GM19455 (cell line): ENCODE measurements around the gene CARD8.
A peak's percentile ranks its signal among the peaks of the same experiment; 100 is the strongest.
"Not testable (repeated sequence)": the region's sequence is repeated elsewhere in the genome, so short reads cannot be mapped to it uniquely, and the experiment has no call there.

Experiments used
- ATAC-seq: cut with Tn5 transposase; IDR thresholded peaks from one replicate; pipeline ENCODE4 v1.9.1; 2021; ENCODE audit not compliant: unreplicated experiment

Gene CARD8

GRCh38 chr19:48265326-48265725 is 9.6 kb upstream of the CARD8 start:
- ATAC-seq = not testable (repeated sequence)

DNA sequence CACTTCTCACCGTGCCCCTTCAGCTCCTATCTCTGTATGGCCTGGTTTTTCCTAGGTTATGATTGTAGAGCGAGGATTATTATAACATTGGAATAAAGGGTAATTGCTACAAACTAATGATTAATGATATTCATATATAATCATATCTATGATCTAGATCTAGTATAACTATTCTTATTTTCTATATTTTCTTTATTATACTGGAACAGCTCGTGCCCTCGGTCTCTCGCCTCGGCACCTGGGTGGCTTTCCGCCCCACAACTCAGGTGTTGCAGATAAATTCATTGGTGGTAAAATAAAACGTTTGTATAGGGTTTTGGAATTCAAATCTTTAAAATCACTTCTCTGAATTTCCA is 4.6 kb upstream of the CARD8 start:
- not testable (repeated sequence) for ATAC-seq

DNA sequence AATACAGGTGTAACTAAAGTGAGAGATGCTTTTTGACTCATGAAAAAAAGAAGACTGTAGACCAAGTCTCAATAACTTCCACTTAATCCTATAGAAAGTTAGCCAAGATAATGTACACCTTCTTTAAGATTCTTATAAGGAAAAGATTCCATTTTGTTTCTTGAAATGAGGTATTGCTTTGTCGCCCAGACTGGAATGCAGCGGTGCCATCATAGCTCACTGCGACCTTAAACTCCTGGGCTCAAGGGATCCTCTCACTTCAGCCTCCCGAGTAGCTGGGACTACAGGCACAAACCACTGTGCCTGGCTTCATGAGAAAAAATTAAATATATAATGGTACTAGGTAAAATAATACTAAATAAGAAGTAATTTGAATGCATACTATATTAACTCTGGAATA is 3.3 kb upstream of the CARD8 start:
- ATAC-seq = not testable (repeated sequence)

DNA sequence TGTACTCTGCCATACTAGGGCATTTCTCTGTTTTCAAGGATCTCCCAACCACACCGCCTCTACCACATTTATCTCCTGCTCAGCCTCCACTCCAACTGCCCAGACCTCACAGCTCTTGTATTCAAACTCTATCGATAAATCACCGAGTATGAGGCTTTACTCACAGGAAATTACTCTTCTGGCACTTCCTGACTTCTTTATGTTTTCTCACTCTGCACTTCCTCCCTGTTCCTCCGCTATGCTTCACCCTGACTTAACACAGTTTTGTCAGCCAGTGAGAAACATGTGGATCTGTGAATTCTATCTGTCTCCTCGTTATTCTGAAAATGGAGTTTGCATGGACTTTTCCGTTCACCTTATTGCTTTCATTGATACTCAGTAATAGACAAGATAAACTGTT is 2.6 kb upstream of the CARD8 start:
- no peak for ATAC-seq

- ATAC-seq = no peak
These were observed 1.2 kb downstream of the CARD8 start for GRCh38 chr19:48254529-48254970.

DNA sequence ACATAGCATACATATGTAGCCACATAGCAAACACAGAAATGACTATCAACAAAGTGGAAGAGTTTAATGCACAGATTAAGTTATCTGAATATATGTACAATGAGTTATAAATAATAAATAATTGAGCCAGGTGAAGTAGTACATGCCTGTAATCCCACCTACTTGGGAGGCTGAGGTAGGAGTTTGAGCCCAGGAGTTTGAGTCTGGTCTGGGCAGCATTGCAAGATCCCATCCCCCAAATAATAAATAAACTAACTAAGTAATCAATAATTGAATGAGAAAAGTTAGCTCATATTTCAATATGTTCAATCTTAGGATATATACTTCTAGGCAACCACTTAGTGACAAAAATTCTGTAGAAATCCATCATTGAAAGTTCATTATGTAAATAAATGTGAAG is 1.7 kb downstream of the CARD8 start:
- ATAC-seq = no peak

DNA sequence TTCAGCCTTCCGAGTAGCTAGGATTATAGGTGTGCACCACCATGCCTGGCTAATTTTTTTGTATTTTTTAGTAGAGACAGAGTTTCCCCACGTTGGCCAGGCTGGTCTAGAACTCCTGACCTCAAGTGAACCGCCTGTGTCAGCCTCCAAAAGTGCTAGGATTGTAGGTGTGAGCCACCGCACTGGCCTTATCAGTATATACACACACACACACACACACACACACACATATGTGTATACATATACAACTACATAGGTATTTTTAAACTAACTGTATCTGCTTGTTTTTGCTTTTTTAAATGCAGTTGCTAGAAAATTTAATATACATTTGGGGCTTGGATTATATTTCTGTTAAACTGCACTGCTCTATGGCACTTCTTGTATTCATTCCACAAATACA is 3.1 kb downstream of the CARD8 start:
- ATAC-seq = no peak

DNA sequence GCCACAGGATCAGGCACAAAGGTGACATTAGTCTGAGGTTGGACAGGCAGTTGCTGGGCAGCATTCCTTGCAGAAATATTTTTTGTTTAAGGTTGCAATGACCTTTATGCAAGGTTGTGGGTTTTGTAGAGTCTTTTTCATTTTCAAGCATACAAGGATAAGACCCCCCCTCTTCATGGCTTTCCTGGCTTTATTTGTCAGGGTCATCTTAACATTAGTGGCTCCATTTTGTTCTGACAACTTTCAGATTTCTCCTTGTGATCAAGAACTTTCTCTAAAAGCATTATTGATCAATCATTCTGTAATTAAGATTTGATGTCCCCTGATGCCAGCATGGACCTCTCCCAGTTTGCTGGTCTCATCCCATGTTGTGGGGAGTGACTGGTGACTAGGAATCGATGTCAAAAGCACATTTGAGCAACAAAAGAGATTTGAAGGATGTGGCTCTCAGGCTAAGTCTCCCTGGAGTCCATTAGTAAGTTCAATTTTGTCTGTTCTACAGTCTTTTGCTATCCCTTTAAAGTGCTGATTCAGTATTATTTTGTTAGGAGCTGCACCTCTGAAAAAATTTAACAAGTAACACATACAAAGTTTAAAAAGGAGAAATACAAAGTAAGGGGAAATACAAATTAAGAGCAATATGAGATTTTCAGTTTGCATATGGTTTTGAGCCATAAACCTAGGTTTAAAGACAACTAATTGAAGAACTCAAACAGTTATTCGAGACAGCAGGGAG is 5.3 kb downstream of the CARD8 start:
- ATAC-seq = no peak

- ATAC-seq = peak; percentile 68
These were observed 6.2 kb downstream of the CARD8 start for GRCh38 chr19:48249502-48250014.

DNA sequence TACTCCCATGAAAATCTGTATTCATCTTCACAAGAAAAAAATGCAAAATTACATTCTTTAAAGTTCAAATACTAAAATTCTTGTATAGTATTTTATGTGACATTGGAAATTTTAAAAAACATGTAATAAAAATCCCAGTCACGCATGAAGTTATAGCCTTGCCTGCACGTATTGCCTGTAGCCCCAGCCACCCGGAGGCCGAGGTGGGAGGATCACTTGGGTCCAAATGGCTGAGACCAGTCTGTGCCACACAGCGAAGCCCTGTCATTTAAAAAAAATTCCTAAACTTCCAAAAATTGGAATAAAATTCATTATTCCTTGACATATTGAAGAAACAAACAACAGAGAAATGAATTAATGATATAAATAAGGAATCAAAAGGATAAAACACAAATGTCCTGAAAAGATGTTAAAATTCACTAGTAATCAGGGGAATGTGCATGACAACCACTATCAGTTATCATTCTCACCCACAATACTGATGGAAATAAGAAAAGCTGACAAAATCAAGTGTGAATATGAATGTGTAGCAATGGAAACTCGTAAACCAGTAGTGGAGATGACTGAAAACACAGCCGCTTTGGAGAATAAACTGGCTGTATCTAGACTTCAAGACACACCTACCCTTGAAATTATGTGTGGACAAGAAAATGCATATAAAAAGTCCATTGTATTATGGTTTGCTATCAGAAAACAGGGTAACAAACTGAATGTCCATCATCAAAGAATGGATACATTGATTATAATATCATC is 7.5 kb downstream of the CARD8 start:
- ATAC-seq = no peak

DNA sequence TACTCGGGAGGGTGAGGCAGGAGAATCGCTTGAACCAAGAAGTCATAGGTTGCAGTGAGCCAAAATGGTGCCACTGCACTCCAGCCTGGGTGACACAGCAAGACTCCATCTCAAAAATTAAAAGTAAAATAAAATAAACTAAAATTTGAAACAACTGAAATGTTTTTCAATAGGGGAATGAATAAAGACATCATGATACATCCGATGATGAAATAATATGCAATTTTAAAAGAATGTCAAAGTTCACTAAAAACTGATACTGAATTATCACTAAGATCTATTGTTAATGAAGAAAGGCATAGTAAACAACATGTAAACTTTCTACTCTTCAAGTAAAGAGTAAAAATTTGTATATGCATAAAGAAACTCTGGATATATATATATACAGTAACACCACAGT is 8.5 kb downstream of the CARD8 start:
- ATAC-seq = no peak

GRCh38 chr19:48246101-48246500 is 9.6 kb downstream of the CARD8 start:
- ATAC-seq = no peak

DNA sequence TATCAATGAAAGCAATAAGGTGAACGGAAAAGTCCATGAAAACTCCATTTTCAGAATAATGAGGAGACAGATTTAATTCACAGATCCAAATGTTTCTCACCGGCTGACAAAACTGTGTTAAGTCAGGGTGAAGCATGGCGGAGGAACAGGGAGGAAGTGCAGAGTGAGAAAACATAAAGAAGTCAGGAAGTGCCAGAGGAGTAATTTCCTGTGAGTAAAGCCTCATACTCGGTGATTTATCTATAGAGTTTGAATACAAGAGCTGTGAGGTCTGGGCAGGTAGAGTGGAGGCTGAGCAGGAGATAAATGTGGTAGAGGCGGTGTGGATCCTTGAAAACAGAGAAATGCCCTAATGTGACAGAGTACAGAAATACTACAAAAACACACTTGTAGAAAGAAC is 11.4 kb downstream of the CARD8 start:
- ATAC-seq = no peak

- ATAC-seq = not testable (repeated sequence)
These were observed 13.9 kb downstream of the CARD8 start for GRCh38 chr19:48241771-48242170.

DNA sequence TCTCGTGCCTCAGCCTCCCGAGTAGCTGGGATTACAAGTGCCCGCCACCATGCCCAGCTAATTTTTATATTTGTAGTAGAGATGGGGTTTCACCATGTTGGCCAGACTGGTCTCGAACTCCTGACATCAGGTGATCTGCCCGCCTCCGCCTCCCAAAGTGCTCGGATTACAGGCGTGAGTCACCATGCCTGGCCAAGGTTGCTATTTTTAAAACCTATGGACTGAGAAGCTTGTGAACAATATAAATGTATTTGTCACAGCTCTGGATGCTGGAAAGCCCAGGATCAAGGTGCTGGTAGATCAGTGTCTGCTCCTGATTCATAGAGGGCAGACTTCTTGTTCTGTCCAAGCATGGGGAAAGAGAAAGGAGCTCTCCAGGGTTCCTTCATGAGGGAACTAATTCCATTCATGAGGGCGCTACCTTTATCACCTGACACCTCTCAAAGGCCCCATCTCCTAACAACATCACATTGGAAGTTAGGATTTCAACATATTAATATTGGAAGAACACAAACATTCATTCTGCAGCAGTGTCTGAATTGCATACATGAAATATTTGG is 16.1 kb downstream of the CARD8 start:
- no peak for ATAC-seq

DNA sequence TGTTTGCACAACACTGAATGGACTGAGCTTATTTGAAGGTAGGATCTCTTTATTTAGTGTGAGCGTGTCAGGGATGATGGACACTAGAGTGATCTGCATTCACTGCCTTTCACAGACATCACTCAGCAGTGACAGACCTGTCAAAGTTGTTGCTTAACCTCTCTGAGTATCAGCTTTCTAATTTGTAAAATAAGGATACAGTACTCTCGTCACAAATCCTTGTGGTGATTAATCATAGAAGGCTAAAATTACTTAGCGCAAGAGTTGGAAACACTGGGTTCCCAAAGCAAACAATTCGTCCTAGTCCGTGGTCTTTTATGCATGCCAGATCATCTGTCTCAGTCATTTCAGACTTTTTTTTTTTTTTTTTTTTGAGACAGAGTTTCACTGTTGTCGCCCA is 16.6 kb downstream of the CARD8 start:
- ATAC-seq = no peak

DNA sequence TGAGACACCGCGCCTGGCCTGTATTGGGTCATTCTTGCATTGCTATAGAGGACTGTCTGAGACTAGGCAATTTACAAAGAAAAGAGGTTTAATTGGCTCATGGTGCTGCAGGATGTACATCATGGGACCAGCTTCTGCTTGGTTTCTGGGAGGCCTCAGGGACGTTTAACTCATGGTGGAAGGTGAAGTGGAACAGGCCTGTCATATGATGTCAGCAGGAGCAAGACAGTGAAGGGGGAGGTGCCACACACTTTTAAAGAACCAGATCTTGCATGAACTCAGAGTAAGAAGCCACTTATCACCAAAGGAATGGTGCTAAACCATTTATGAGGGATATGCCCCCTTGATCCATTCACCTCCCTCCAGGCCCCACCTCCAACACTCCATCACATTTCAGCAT is 18.7 kb downstream of the CARD8 start:
- ATAC-seq = no peak

- no peak for ATAC-seq
These were observed 25.1 kb downstream of the CARD8 start for GRCh38 chr19:48230555-48231129.

GRCh38 chr19:48221628-48222027 is 34.1 kb downstream of the CARD8 start:
- no peak for ATAC-seq

GRCh38 chr19:48220784-48221183 is 34.9 kb downstream of the CARD8 start:
- ATAC-seq = not testable (repeated sequence)

DNA sequence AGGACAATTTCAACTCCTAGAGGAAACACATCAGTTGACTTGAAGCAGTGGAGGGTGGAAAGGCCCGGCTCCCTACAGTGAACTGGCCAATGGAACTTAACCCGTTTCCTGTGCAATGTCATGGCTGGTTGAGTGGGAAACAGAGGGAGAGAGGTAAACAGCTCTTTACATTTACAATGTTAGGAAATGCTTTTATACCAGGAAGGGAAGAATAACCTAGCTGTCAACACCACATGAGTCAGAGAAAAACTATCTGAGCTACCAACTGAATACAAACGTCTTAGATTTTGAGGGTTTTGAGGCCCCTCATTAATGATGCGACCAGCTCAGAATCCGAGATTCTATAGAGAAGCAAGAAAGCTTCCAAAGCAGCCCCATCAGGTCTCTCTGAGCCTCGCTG is 36.7 kb downstream of the CARD8 start:
- no peak for ATAC-seq

- no peak for ATAC-seq
These were observed 38.8 kb downstream of the CARD8 start for GRCh38 chr19:48216933-48217332.
